SU-DHL-6 (cell line): ENCODE measurements around the gene RASIP1.
"Not testable (repeated sequence)": the region's sequence is repeated elsewhere in the genome, so short reads cannot be mapped to it uniquely, and the experiment has no call there.

Source experiments
- H2AFZ ChIP-seq: fragments of 200-600 bp; sonication (generic); 2 replicates; pipeline ENCODE4 v1.6.1; 2014; ENCODE audit warnings: low read depth, mild to moderate bottlenecking, moderate library complexity, mixed read lengths, antibody characterized with exemption, low read length; ENCODE audit not compliant: severe bottlenecking
- H3F3A ChIP-seq: fragments of 200-600 bp; shearing (Covaris generic); 2 replicates; pipeline ENCODE4 v1.6.0; 2016; ENCODE audit warnings: antibody characterized with exemption, mild to moderate bottlenecking; ENCODE audit not compliant: insufficient read depth
- H3K27ac ChIP-seq: fragments of 200-600 bp; sonication (generic); 2 replicates; pipeline ENCODE4 v1.5.1; 2016; ENCODE audit warnings: low read depth, mild to moderate bottlenecking, low read length, moderate library complexity, mixed read lengths
- H3K27me3 ChIP-seq: fragments of 200-600 bp; sonication (generic), shearing (Covaris generic); 2 replicates; pipeline ENCODE4 v1.6.0; 2014; ENCODE audit warnings: mild to moderate bottlenecking, low read length
- H3K36me3 ChIP-seq: fragments of 200-600 bp; sonication (generic); 2 replicates; pipeline ENCODE4 v1.6.1; 2014; ENCODE audit warnings: mild to moderate bottlenecking, low read length, mixed read lengths
- H3K4me2 ChIP-seq: fragments of 300-600, 200-600 bp; shearing (Covaris generic), sonication (generic); 2 replicates; pipeline ENCODE4 v1.6.0; 2014; ENCODE audit warnings: low read length, low read depth, mild to moderate bottlenecking; ENCODE audit not compliant: poor library complexity, severe bottlenecking
- H3K4me3 ChIP-seq: fragments of 200-600 bp; sonication (generic); 2 replicates; pipeline ENCODE4 v1.5.1; 2014; ENCODE audit warnings: antibody characterized with exemption, low read length, mild to moderate bottlenecking, mixed read lengths; ENCODE audit not compliant: insufficient read depth, poor library complexity, severe bottlenecking
- H3K79me2 ChIP-seq: fragments of 200-600 bp; sonication (generic); 2 replicates; pipeline ENCODE4 v1.6.1; 2014; ENCODE audit warnings: mild to moderate bottlenecking, low read length, moderate library complexity; ENCODE audit not compliant: insufficient read depth
- H3K9ac ChIP-seq: fragments of 200-600 bp; sonication (generic); 2 replicates; pipeline ENCODE4 v1.7.0; 2014; ENCODE audit warnings: mild to moderate bottlenecking, low read length
- H3K9me2 ChIP-seq: fragments of 200-600 bp; sonication (generic); replicated peaks from 2 replicates; pipeline ENCODE4 v1.6.1; 2014; ENCODE audit warnings: low read length; ENCODE audit not compliant: insufficient read depth
- H3K9me3 ChIP-seq: fragments of 200-600 bp; sonication (generic); 2 replicates; pipeline ENCODE4 v1.6.1; 2014; ENCODE audit warnings: low read length, mixed read lengths; ENCODE audit not compliant: insufficient read depth
- H4K20me1 ChIP-seq: fragments of 200-600 bp; sonication (generic); 2 replicates; pipeline ENCODE4 v1.6.1; 2014; ENCODE audit warnings: low read depth, mild to moderate bottlenecking, antibody characterized with exemption, low read length, moderate library complexity, mixed read lengths
- CTCF ChIP-seq: fragments of 200-600 bp; sonication (generic); IDR thresholded peaks from one replicate; pipeline ENCODE4 v1.5.1; 2017; ENCODE audit warnings: antibody characterized with exemption, mild to moderate bottlenecking, low read length, moderate library complexity; ENCODE audit not compliant: insufficient read depth, poor library complexity, severe bottlenecking
- EZH2phosphoT487 ChIP-seq: fragments of 200-600 bp; sonication (generic), shearing (Covaris generic); conservative IDR thresholded peaks from 2 replicates; pipeline ENCODE4 v1.6.1; 2018; ENCODE audit warnings: mild to moderate bottlenecking, antibody characterized with exemption, low read length, moderate library complexity, mixed read lengths

RASIP1 gene

GRCh38 chr19:48698046-48698445 is 42.4 kb downstream of the RASIP1 start:
- no peak overlapping the region for H3K27ac ChIP-seq
- no peaks in the 10 kb centered on the region for H3F3A ChIP-seq
- TF ChIP-seq EZH2phosphoT487, result no peak
- TF ChIP-seq CTCF, result no peak
- H4K20me1 ChIP-seq, result no peaks in the 10 kb centered on the region
- H3K9ac ChIP-seq, result no peak overlapping the region
- no peaks in the 10 kb centered on the region for H3K36me3 ChIP-seq
- H3K27me3 ChIP-seq, result no peaks in the 10 kb centered on the region
- H3K4me3 ChIP-seq, result no peak overlapping the region
- H3K9me2 ChIP-seq, result no peaks in the 10 kb centered on the region
- H3K9me3 ChIP-seq, result no peaks in the 10 kb centered on the region
- no peaks in the 10 kb centered on the region for H3K79me2 ChIP-seq
- no peak overlapping the region for H2AFZ ChIP-seq
- no peak overlapping the region for H3K4me2 ChIP-seq

GRCh38 chr19:48696353-48697010 is 43.9 kb downstream of the RASIP1 start:
- TF ChIP-seq CTCF (no peak), EZH2phosphoT487 (no peak)

GRCh38 chr19:48695743-48696352 is 44.6 kb downstream of the RASIP1 start, which contains the start of gene FUT2:
TSS of gene FUT2 (plus strand) at chr19:48695971. CDS start at chr19:48702957, 6,986 bp downstream.
- Histone ChIP-seq H4K20me1 (no peaks in the 10 kb centered on the region), H3K36me3 (no peaks in the 10 kb centered on the region), H3K4me3 (no peak within 1 kb of the TSS), H3K9ac (no peak within 1 kb of the TSS), H3K27ac (no peak within 1 kb of the TSS), H3K27me3 (no peaks in the 10 kb centered on the region), H3K79me2 (no peaks in the 10 kb centered on the region), H2AFZ (no peak within 1 kb of the TSS), H3F3A (no peaks in the 10 kb centered on the region), H3K9me3 (no peaks in the 10 kb centered on the region), H3K4me2 (no peak within 1 kb of the TSS), H3K9me2 (no peaks in the 10 kb centered on the region)
- TF ChIP-seq EZH2phosphoT487 (no peak), CTCF (no peak)

More at GRCh38 chr19:48696353-48697010, 43.9 kb downstream of the RASIP1 start:
- no peaks in the 10 kb centered on the region for H3K36me3 ChIP-seq
- H3K27me3 ChIP-seq, result no peaks in the 10 kb centered on the region
- no peak overlapping the region for H3K4me3 ChIP-seq
- no peaks in the 10 kb centered on the region for H3K9me3 ChIP-seq
- no peak overlapping the region for H2AFZ ChIP-seq
- no peaks in the 10 kb centered on the region for H4K20me1 ChIP-seq
- no peak overlapping the region for H3K27ac ChIP-seq
- H3K9ac ChIP-seq, result no peak overlapping the region
- H3K79me2 ChIP-seq, result no peaks in the 10 kb centered on the region
- no peaks in the 10 kb centered on the region for H3K9me2 ChIP-seq
- H3F3A ChIP-seq, result no peaks in the 10 kb centered on the region
- H3K4me2 ChIP-seq, result no peak overlapping the region

- H4K20me1 ChIP-seq, H3K9ac ChIP-seq, H3K27me3 ChIP-seq, H3K4me2 ChIP-seq, H3K79me2 ChIP-seq, H2AFZ ChIP-seq, H3F3A ChIP-seq, H3K9me2 ChIP-seq, H3K36me3 ChIP-seq, H3K9me3 ChIP-seq, H3K27ac ChIP-seq, H3K4me3 ChIP-seq: not testable (repeated sequence)
Measured at GRCh38 chr19:48693629-48694028, 46.8 kb downstream of the RASIP1 start.
